ENCODE measurements around the gene TEX2.

TEX2 gene

GRCh38 chr17:64262198-64262999 is 661 bp downstream of the TEX2 start:
- DNase-seq, result peak; percentile 76 to 77

GRCh38 chr17:64261417-64262145 is 1.5 kb downstream of the TEX2 start:
- no peak for DNase-seq

GRCh38 chr17:64260886-64261285 is 2.2 kb downstream of the TEX2 start:
- DNase-seq, result no peak

GRCh38 chr17:64259922-64260321 is 3.1 kb downstream of the TEX2 start:
- DNase-seq, result no peak

- DNase-seq, result no peak
Observed at GRCh38 chr17:64259426-64259825, 3.6 kb downstream of the TEX2 start.

GRCh38 chr17:64256913-64257807 is 5.9 kb downstream of the TEX2 start:
- DNase-seq, result no peak

- DNase-seq, result no peak
Observed at GRCh38 chr17:64255764-64256163, 7.3 kb downstream of the TEX2 start.

GRCh38 chr17:64254755-64255154 is 8.3 kb downstream of the TEX2 start:
- DNase-seq, result no peak

- DNase-seq, result no peak
Observed at GRCh38 chr17:64253470-64253869, 9.6 kb downstream of the TEX2 start.

GRCh38 chr17:64252831-64253230 is 10.2 kb downstream of the TEX2 start:
- no peak for DNase-seq

- no peak for DNase-seq
Observed at GRCh38 chr17:64250233-64250835, 12.7 kb downstream of the TEX2 start.

- no peak for DNase-seq
Observed at GRCh38 chr17:64247836-64248235, 15.2 kb downstream of the TEX2 start.

GRCh38 chr17:64245218-64246145 is 17.6 kb downstream of the TEX2 start:
- no peak for DNase-seq

- DNase-seq, result no peak
Observed at GRCh38 chr17:64244165-64244564, 18.9 kb downstream of the TEX2 start.

GRCh38 chr17:64243340-64243739 is 19.7 kb downstream of the TEX2 start:
- DNase-seq, result no peak

GRCh38 chr17:64242633-64243032 is 20.4 kb downstream of the TEX2 start:
- no peak for DNase-seq

- DNase-seq, result no peak
Observed at GRCh38 chr17:64240741-64241347, 22.2 kb downstream of the TEX2 start.

GRCh38 chr17:64240261-64240740 is 22.8 kb downstream of the TEX2 start:
- DNase-seq, result no peak

- peak; percentile 66 to 67 for DNase-seq
Observed at GRCh38 chr17:64238449-64238848, 24.6 kb downstream of the TEX2 start.

- no peak for DNase-seq
Observed at GRCh38 chr17:64236827-64237403, 26.1 kb downstream of the TEX2 start.

- DNase-seq, result no peak
Observed at GRCh38 chr17:64234961-64235360, 28.1 kb downstream of the TEX2 start.

All from activated T-cell treated with anti-CD3 and anti-CD28 coated beads, Interleukin-2, amount 50 U/mL, for 48 hours (primary cell).